GM23338 (cell line): Measurements from ENCODE around the gene ZDHHC15. TPM values are rescaled to one million over a fixed set of nuclear protein-coding genes. Genes with fewer than 3 reads are reported as not detected.

Experiments used
- ATAC-seq: fragments of 200-7000 bp; cut with Tn5 transposase; 3 replicates; pipeline ENCODE4 v1.9.1; 2020
- DNase-seq: peaks from one replicate; pipeline ENCODE4 v3.0.0-alpha.2; 2015; ENCODE audit warnings: low spot score
- H2AFZ ChIP-seq: fragments of 200-600 bp; sonication (generic); 2 replicates; pipeline ENCODE4 v1.8.0; 2016; ENCODE audit warnings: antibody characterized with exemption, mild to moderate bottlenecking, moderate library complexity
- H3F3A ChIP-seq: fragments of 200-600 bp; sonication (generic); replicated peaks from 2 replicates; pipeline ENCODE4 v1.8.0; 2017; ENCODE audit warnings: antibody characterized with exemption, mixed run types, low read depth
- H3K27ac ChIP-seq: fragments of 200-600 bp; sonication (generic); 2 replicates; pipeline ENCODE4 v1.6.1; 2016; ENCODE audit warnings: low read depth
- H3K27me3 ChIP-seq: fragments of 200-600 bp; sonication (generic); 2 replicates; pipeline ENCODE4 v1.8.0; 2016; ENCODE audit warnings: mild to moderate bottlenecking, mixed run types, moderate library complexity; ENCODE audit not compliant: insufficient read depth
- H3K36me3 ChIP-seq: fragments of 200-600 bp; sonication (generic); 2 replicates; pipeline ENCODE4 v1.8.0; 2016; ENCODE audit warnings: mild to moderate bottlenecking; ENCODE audit not compliant: insufficient read depth
- H3K4me1 ChIP-seq: fragments of 200-600 bp; sonication (generic); 2 replicates; pipeline ENCODE4 v1.8.0; 2016; ENCODE audit warnings: mild to moderate bottlenecking, moderate library complexity; ENCODE audit not compliant: insufficient read depth
- H3K4me2 ChIP-seq: fragments of 200-600 bp; sonication (generic); 2 replicates; pipeline ENCODE4 v1.7.1; 2017; ENCODE audit warnings: mixed run types
- H3K4me3 ChIP-seq: fragments of 200-600 bp; sonication (generic); 2 replicates; pipeline ENCODE4 v1.6.1; 2016; ENCODE audit warnings: mixed run types
- H3K79me2 ChIP-seq: fragments of 200-600 bp; sonication (generic); replicated peaks from 2 replicates; pipeline ENCODE4 v1.8.0; 2017; ENCODE audit warnings: mild to moderate bottlenecking; ENCODE audit not compliant: insufficient read depth
- H3K9me2 ChIP-seq: fragments of 200-600 bp; sonication (generic); 2 replicates; pipeline ENCODE4 v1.8.0; 2017; ENCODE audit not compliant: insufficient read depth
- H4K20me1 ChIP-seq: fragments of 200-600 bp; sonication (generic); replicated peaks from 2 replicates; pipeline ENCODE4 v1.8.0; 2017; ENCODE audit warnings: mild to moderate bottlenecking; ENCODE audit not compliant: insufficient read depth
- H3K27ac Mint-ChIP-seq: 2 replicates; pipeline ENCODE4 v1.8.0; 2020; ENCODE audit warnings: inconsistent platforms, mild to moderate bottlenecking, moderate library complexity, mixed read lengths
- H3K27me3 Mint-ChIP-seq: 3 replicates; pipeline ENCODE4 v1.8.0; 2022; ENCODE audit warnings: low read depth, mild to moderate bottlenecking, moderate library complexity, mixed read lengths, inconsistent platforms; ENCODE audit not compliant: insufficient read depth, poor library complexity
- H3K36me3 Mint-ChIP-seq: 3 replicates; pipeline ENCODE4 v1.8.0; 2021; ENCODE audit warnings: low read depth, mild to moderate bottlenecking, inconsistent platforms, moderate library complexity, mixed read lengths
- H3K4me1 Mint-ChIP-seq: 3 replicates; pipeline ENCODE4 v1.8.0; 2020; ENCODE audit warnings: mild to moderate bottlenecking, inconsistent platforms, mixed read lengths
- H3K4me3 Mint-ChIP-seq: 3 replicates; pipeline ENCODE4 v1.8.0; 2021; ENCODE audit warnings: moderate library complexity, mild to moderate bottlenecking, inconsistent platforms, mixed read lengths
- H3K9me3 Mint-ChIP-seq: 3 replicates; pipeline ENCODE4 v1.8.0; 2020; ENCODE audit warnings: moderate library complexity, mild to moderate bottlenecking, inconsistent platforms, mixed read lengths
- CTCF ChIP-seq, 2 experiments: fragments of 200-600 bp in 1 of 2; sonication (generic) in 1 of 2; conservative IDR thresholded peaks; 2 replicates each; pipeline versions ENCODE4 v1.5.1 to v1.6.1; 2016 to 2017; ENCODE audit warnings: antibody characterized with exemption in 2 of 2, low read depth in 2 of 2, mild to moderate bottlenecking in 2 of 2, moderate library complexity in 1 of 2
- ETS1 ChIP-seq: IDR thresholded peaks from 2 replicates; pipeline ENCODE4 v1.6.1; 2016; ENCODE audit warnings: antibody characterized with exemption
- EZH2phosphoT487 ChIP-seq: fragments of 200-600 bp; sonication (generic); IDR thresholded peaks from one replicate; pipeline ENCODE4 v1.8.1; 2018; ENCODE audit warnings: antibody characterized with exemption; ENCODE audit not compliant: unreplicated experiment
- JUNB ChIP-seq: IDR thresholded peaks from one replicate; pipeline ENCODE4 v1.6.1; 2016; ENCODE audit warnings: antibody characterized with exemption; ENCODE audit not compliant: unreplicated experiment
- REST ChIP-seq: IDR thresholded peaks from one replicate; pipeline ENCODE4 v1.6.1; 2018; ENCODE audit warnings: antibody characterized with exemption; ENCODE audit not compliant: unreplicated experiment
- STAT1 ChIP-seq: IDR thresholded peaks from one replicate; pipeline ENCODE4 v1.6.1; 2016; ENCODE audit warnings: antibody characterized with exemption; ENCODE audit not compliant: unreplicated experiment
- ZNF114 ChIP-seq: fragments of 250-450 bp; sonication (Bioruptor Pico); IDR thresholded peaks from 2 replicates; pipeline ENCODE4 v1.5.0; 2020; ENCODE audit warnings: mild to moderate bottlenecking, moderate library complexity
- ZNF462 ChIP-seq: fragments of 250-450 bp; sonication (Bioruptor Pico); IDR thresholded peaks from 2 replicates; pipeline ENCODE4 v1.5.0; 2020; ENCODE audit warnings: mild to moderate bottlenecking, moderate library complexity
- polyA plus RNA-seq: library from polyadenylated mRNA; unstranded; fragments of >200 nt; fragmentation: Nextera tagmentation; extraction: Ambion mirVana; gene quantifications from 2 replicates; pipeline ENCODE4 v1.2.1, GENCODE V29; 2016
- total RNA-seq: library from RNA; depleted of rRNA; stranded (reverse); fragments of >200 nt; shearing (Covaris generic); gene quantifications from 2 replicates; pipeline ENCODE4 v1.2.3, GENCODE V29; 2014

ZDHHC15 gene
- total and polyA plus RNA-seq, 2 experiments from 2014 or later: 3.4 to 4.7 TPM

- TF ChIP-seq REST (no peak), EZH2phosphoT487 (no peak), ZNF114 (CRISPR knock-in tag) (no peak), CTCF (conservative IDR thresholded peaks at IDR 0.05; ENCODE audit: low read depth in 2 of 2) (no peak)
Observed at GRCh38 chrX:75365243-75365975, 157.4 kb downstream of the ZDHHC15 start (continued).

- H2AFZ ChIP-seq: no peak overlapping the region
- H3K4me2 ChIP-seq: no peak overlapping the region
- no peaks in the 10 kb centered on the region for H3K36me3 ChIP-seq
- Mint-ChIP-seq H3K36me3 (peaks cover 22% of the 10 kb centered on the region), H3K4me1 (0 out of 3 replicates have a peak, but pooled peaks cover 2% of the 10 kb centered on the region), H3K27ac (no peak overlapping the region), H3K27me3 (no peaks in the 10 kb centered on the region), H3K4me3 (no peak overlapping the region), H3K9me3 (peaks cover 23% of the 10 kb centered on the region)
- no peaks in the 10 kb centered on the region for H3K79me2 ChIP-seq
- H4K20me1 ChIP-seq: no peaks in the 10 kb centered on the region
- H3K27ac ChIP-seq: no peak overlapping the region
- ATAC-seq (no peak), DNase-seq (peak; percentile 1)
- H3K9me2 ChIP-seq: no peaks in the 10 kb centered on the region
- H3K4me1 ChIP-seq: no peaks in the 10 kb centered on the region
- no peaks in the 10 kb centered on the region for H3F3A ChIP-seq
- no peaks in the 10 kb centered on the region for H3K27me3 ChIP-seq
- no peak overlapping the region for H3K4me3 ChIP-seq
- TF ChIP-seq STAT1 (no peak), ZNF462 (no peak), ETS1 (no peak), JUNB (no peak), ZNF114 (CRISPR knock-in tag) (no peak), CTCF (conservative IDR thresholded peaks at IDR 0.05; ENCODE audit: low read depth in 2 of 2) (no peak)
Observed at GRCh38 chrX:75361788-75362187, 161.0 kb downstream of the ZDHHC15 start.
